Stimulated activated CD8-positive, alpha-beta memory T cell treated with anti-CD3 and anti-CD28 coated beads, Interleukin-7, amount 100 ng/mL, for 48 hours (primary cell): ENCODE measurements around the gene FRAT1.
A peak's percentile ranks its signal among the peaks of the same experiment; 100 is the strongest.

Source experiments
- DNase-seq, 2 donors: peaks; one replicate each; pipeline ENCODE4 v3.0.0-alpha.2; 2020; ENCODE audit warnings: low read depth in 1 of 2; ENCODE audit errors: extremely low read depth in 1 of 2

FRAT1 gene

DNA sequence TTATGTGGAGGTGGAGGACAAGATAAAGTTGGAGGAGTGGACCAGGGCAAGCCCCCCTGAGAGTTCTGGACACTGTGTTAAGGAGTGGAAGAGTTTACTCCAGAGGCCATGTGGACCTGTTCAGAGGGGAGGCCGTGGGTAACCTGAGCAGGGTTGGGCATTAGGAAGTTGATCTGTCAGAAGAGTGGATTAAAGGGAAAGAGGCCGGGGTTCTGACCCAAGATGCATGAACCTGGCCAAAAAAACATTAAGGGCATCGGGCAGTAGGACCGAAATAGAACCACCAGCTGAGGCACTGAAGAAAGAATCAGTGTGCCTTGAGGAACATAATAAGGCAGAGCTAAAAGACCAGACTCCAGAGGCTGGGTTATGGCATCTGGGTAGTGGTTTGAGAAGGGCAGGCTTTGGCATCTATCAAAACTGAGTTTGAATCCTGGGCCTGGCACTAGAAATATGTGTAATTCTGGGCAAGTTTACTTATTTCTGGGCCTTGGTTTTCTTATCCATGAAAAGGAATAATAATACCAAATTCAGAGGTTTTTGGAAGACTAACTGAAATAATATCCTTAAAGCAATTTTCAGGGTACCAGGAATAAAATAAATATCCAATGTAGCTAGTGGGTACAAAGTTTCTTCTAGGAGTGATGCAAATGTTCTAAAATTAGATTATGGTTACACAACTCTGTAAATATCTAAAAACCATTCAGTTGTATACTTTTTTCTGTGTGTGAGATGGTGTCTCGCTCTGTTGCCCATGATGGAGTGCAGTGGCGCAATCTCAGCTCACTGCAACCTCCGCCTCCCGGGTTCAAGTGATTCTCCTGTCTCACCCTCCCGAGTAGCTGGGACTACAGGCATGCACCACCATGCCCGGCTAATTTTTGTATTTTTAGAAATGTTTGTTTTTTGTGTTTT, 10.9 kb upstream of the FRAT1 start:
- DNase-seq, result no peak

GRCh38 chr10:97311111-97311626, 7.9 kb upstream of the FRAT1 start:
- DNase-seq, result no peak

DNA sequence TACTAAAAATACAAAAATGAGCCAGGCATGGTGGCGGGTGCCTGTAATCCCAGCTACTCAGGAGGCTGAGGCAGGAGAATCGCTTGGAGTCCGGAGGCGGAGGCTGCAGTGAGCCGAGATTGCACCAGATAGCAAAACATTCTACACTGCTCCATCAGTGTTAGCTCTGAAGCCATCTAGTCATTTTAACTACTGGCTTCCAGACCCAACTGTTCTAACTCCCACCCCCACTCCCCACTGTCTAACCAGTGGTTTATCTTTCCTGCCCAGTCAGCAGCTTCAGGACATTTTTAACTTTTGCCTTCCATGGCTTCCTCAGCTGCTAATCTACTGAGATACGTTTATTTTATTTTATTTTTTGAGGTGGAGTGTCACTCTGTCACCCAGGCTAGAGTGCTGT, 6.2 kb upstream of the FRAT1 start:
- DNase-seq, result no peak

GRCh38 chr10:97314671-97315070, 4.4 kb upstream of the FRAT1 start:
- no peak for DNase-seq

DNA sequence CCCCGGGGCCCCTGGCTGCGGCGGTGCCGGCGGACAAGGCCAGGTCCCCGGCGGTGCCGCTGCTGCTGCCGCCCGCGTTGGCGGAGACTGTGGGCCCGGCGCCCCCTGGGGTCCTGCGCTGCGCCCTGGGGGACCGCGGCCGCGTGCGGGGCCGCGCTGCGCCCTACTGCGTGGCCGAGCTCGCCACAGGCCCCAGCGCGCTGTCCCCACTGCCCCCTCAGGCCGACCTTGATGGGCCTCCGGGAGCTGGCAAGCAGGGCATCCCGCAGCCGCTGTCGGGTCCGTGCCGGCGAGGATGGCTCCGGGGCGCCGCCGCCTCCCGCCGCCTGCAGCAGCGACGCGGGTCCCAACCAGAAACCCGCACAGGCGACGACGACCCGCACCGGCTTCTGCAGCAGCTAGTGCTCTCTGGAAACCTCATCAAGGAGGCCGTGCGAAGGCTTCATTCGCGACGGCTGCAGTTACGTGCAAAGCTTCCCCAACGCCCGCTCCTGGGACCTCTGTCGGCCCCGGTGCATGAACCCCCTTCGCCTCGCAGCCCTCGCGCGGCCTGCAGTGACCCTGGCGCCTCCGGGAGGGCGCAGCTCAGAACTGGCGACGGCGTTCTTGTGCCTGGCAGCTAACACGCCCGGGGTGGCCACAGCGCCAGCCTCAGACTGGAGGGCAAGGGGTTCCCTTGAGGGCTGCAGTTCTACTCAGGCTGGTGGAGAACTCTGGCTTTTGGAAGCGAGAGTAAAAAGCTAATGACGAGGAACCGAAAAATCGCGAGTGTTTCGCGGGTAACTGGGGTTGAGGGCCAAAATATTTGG, 804 bp downstream of the FRAT1 start:
- DNase-seq, result peak; percentile 28 to 48

DNA sequence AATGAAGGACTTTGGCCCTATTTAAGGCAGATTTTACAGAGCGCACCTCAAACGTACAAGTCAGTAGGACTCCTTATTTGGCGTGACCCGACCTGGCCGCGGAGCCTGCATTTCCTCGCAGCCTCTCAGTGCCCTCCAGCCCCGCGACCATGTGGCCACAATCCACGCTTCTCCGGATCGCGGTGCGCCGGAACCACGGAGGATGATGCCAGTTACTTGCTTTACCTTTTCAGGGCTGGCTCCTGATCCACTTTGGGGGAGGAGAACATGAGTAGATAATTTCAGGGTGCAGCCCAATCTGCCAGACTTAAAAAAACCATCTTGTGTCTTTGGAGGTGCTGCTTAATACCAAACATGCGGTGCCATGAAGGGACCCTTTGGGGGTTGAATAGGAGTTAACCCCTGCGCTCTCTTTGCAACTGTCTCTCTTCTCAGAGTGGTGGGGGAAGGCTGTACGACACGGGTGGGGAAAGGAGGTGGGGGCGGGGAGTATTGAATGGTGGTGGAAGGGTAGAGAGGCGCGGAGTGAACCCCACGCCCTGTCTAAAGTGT, 1.5 kb downstream of the FRAT1 start:
- peak in 1 of 2 donors; percentile 6 for DNase-seq

GRCh38 chr10:97321032-97321803, 2.1 kb downstream of the FRAT1 start:
- no peak for DNase-seq

DNA sequence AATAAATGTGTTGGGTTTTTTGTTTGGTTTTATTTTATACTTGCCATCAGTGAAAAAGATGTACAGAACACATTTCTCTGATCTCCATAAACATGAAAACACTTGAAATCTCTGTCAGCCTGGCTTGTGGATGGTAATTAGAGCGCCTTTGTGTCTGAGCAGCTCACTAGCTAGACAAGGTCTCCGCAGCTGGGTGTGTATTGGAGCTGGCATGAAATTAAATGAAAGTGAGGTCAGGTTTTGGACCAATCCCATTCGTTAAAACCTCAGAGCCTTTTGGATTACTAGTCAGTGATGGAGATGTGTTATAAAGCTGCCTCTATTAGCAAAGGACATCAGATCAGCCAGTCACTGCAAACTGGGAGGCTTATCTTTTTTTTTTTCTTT, 2.7 kb downstream of the FRAT1 start:
- no peak for DNase-seq

GRCh38 chr10:97323501-97323900, 4.4 kb downstream of the FRAT1 start:
- no peak for DNase-seq

GRCh38 chr10:97325754-97326153, 6.7 kb downstream of the FRAT1 start:
- DNase-seq, result no peak

DNA sequence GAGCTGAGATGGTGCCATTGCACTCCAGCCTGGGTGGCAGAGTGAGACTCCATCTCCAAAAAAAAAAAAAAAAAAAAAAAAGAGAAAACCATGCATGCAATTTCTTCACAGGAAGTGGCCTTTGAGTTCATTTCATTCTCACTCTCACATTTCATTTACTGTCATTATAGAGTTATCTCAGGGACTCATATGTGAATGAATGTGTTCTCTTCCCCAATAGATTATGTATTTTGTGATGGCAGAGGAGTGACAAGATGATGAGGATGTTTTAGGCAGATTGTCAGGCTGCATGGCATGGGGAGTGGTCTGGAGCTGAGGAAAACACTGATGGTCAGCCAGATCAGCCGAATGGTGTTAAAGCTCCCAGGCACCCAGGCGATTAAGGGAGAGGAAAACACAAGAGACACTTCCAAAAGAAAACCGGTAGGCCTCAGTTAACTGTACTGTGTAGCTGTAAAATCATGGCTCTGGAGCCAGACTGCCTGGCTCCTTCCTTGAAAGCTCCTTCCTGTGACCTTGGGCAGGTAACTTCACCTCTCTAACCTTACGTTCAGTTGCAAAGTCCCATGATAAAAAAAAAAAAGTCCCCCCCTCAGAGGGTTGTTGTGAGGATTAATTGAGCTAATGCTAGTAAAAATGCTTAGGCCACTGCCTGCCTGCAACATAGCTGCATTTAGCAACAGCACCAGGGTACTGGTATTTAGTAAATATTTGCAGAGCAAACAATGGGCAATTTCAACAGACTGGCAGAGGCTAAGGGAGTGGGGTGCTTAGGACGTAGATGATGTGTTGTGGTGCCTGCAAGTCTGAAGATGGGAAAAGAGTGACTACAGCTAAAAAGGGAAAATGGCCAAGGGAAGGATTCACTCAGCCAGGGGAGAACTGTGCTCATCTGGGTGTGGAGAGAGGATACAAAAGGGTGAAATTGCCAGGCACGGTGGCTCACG, 8.6 kb downstream of the FRAT1 start:
- DNase-seq, result no peak

DNA sequence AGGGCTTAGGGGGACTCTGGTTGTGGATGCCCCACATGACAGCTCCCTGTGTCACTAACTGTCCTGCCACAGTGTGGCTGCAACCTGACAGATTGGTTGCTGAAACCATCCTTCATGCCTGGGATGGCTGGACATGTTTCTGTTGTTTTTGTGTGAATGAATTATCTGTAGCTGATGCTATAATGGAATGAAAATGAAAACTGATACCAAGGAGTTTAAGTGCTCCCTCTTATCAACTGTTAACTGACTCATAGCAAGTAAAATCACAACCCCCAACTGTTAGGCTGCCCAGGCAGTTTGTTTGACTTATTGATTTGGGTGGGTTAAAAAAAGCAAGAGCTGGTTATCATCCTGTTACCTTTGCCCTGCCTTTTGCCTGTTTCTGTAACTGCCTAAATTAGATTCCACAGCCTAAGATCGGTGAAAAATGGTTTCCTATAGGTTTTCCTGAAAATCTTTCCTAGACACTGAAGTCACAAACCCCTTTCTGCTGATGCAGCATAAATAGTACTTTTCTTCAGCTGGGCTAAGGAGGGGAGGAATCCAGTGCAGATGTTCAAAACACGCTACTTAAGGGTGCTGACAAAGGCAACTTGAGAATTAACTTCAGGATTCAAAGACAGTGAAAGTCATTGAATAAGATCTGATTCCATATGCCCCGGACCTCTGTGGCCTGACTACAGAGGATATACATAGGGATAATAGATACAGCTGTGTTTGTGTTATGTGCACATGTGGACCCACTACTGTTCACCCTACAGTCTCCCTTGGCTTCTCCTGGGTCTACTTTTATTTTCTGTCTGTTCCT, 9.8 kb downstream of the FRAT1 start:
- no peak for DNase-seq

- no peak for DNase-seq
These were observed 10.7 kb downstream of the FRAT1 start for GRCh38 chr10:97329766-97330165.

- no peak for DNase-seq
These were observed 12.2 kb downstream of the FRAT1 start for GRCh38 chr10:97331153-97331703.

DNA sequence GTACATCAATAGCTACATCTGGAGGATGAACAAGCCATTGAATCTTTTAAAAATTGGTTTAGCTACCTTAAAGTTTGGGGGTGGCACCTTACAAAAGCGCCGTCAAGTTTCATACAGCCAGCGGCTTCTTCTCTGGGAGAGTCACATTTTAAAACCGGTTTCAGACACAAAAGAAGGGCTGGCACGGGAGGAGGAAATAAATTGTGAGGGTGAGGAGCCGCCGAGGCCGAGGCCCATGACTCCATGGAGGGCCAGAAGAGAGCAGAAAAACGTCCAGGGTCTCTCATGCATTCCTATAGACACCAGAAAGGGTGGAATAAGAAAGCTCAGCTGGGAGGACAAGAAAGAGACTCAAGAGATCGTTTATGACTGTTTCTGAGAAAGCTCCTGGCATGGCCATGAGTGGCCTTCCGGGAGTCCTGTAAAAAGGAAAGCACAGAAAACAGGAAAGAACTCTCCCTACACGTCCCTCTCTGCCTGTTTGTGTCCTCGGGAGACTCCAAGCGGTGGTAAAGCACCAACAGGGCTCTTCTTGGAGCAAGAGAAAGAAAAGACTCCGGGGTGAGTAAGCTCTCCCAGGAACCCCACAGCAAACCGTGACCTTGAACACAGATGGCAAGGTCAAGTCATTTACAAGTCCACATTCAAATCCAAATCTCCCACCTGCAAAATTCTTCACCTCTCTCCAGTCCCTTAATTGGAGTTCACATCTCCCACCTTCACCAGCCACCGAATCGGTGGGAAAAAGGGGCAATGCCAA, 13.7 kb downstream of the FRAT1 start:
- no peak for DNase-seq

DNA sequence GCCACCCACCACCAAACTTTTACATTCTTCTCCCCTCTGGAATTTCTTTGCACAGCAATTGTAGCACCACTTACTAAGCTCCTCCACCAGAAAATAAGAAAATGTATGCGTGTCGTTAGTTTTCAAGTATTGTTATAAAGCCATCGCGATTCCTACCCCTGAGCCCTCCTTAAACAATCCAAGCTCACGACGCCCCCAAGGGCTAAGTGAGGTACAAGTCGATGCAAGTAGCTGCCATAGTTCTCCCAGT, 14.2 kb downstream of the FRAT1 start:
- no peak for DNase-seq

- DNase-seq, result peak in 1 of 2 donors; percentile 27
These were observed 14.7 kb downstream of the FRAT1 start for GRCh38 chr10:97333601-97334369.
